Measurements from ENCODE around the gene FRMPD4.
"Not testable (repeated sequence)": the region's sequence is repeated elsewhere in the genome, so short reads cannot be mapped to it uniquely, and the experiment has no call there.

Gene FRMPD4

GRCh38 chrX:12446342-12447075 lies 308.2 kb downstream of the FRMPD4 start:
- no peak for FAIRE-seq

- FAIRE-seq: no peak
These were observed 309.3 kb downstream of the FRMPD4 start for GRCh38 chrX:12447448-12448064.

- FAIRE-seq: no peak
These were observed 314.0 kb downstream of the FRMPD4 start for GRCh38 chrX:12452268-12452667.

- FAIRE-seq: no peak
These were observed 322.7 kb downstream of the FRMPD4 start for GRCh38 chrX:12460929-12461328.

- FAIRE-seq: no peak
These were observed 324.8 kb downstream of the FRMPD4 start for GRCh38 chrX:12463052-12463451.

GRCh38 chrX:12463873-12464272 lies 325.6 kb downstream of the FRMPD4 start:
- no peak for FAIRE-seq

- FAIRE-seq: no peak
These were observed 329.0 kb downstream of the FRMPD4 start for GRCh38 chrX:12467321-12467720.

- no peak for FAIRE-seq
These were observed 331.0 kb downstream of the FRMPD4 start for GRCh38 chrX:12469296-12469695.

- FAIRE-seq: no peak
These were observed 332.8 kb downstream of the FRMPD4 start for GRCh38 chrX:12471061-12471460.

- no peak for FAIRE-seq
These were observed 342.7 kb downstream of the FRMPD4 start for GRCh38 chrX:12480956-12481355.

- no peak for FAIRE-seq
These were observed 349.9 kb downstream of the FRMPD4 start for GRCh38 chrX:12488220-12488619.

GRCh38 chrX:12488771-12489170 lies 350.5 kb downstream of the FRMPD4 start:
- FAIRE-seq: no peak

GRCh38 chrX:12489341-12489740 lies 351.1 kb downstream of the FRMPD4 start:
- FAIRE-seq: no peak

- FAIRE-seq: no peak
These were observed 356.3 kb downstream of the FRMPD4 start for GRCh38 chrX:12494400-12495138.

- no peak for FAIRE-seq
These were observed 358.1 kb downstream of the FRMPD4 start for GRCh38 chrX:12496343-12496742.

GRCh38 chrX:12497832-12498591 lies 359.7 kb downstream of the FRMPD4 start:
- FAIRE-seq: no peak

GRCh38 chrX:12505127-12505526 lies 366.9 kb downstream of the FRMPD4 start:
- FAIRE-seq: no peak

- FAIRE-seq: not testable (repeated sequence)
These were observed 377.1 kb downstream of the FRMPD4 start for GRCh38 chrX:12515384-12515783.

- FAIRE-seq: no peak
These were observed 388.0 kb downstream of the FRMPD4 start for GRCh38 chrX:12526306-12526705.

GRCh38 chrX:12538096-12538495 lies 399.8 kb downstream of the FRMPD4 start:
- not testable (repeated sequence) for FAIRE-seq

GRCh38 chrX:12542251-12542650 lies 404.0 kb downstream of the FRMPD4 start:
- FAIRE-seq: not testable (repeated sequence)

GRCh38 chrX:12548341-12548740 lies 410.1 kb downstream of the FRMPD4 start:
- FAIRE-seq: no peak

GRCh38 chrX:12548746-12549145 lies 410.5 kb downstream of the FRMPD4 start:
- FAIRE-seq: no peak
